NK-92 (cell line): ENCODE results near the gene PCDHB9.
"Not testable (repeated sequence)": the region's sequence is repeated elsewhere in the genome, so short reads cannot be mapped to it uniquely, and the experiment has no call there.

ENCODE experiments used
- DNase-seq: peaks from one replicate; lab custom pipeline; 2025; ENCODE audit not compliant: unreplicated experiment; lab: John Stamatoyannopoulos, UW

PCDHB9 gene

GRCh38 chr5:141184117-141184855, 2.7 kb upstream of the PCDHB9 start:
- DNase-seq = not testable (repeated sequence)

DNA sequence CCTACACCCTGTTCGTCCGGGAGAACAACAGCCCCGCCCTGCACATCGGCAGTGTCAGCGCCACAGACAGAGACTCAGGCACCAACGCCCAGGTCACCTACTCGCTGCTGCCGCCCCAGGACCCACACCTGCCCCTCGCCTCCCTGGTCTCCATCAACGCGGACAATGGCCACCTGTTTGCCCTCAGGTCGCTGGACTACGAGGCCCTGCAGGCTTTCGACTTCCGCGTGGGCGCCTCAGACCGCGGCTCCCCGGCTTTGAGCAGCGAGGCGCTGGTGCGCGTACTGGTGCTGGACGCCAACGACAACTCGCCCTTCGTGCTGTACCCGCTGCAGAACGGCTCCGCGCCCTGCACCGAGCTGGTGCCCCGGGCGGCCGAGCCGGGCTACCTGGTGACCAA, 1.7 kb downstream of the PCDHB9 start:
- not testable (repeated sequence) for DNase-seq

GRCh38 chr5:141189131-141189530, 2.2 kb downstream of the PCDHB9 start:
- DNase-seq = not testable (repeated sequence)

DNA sequence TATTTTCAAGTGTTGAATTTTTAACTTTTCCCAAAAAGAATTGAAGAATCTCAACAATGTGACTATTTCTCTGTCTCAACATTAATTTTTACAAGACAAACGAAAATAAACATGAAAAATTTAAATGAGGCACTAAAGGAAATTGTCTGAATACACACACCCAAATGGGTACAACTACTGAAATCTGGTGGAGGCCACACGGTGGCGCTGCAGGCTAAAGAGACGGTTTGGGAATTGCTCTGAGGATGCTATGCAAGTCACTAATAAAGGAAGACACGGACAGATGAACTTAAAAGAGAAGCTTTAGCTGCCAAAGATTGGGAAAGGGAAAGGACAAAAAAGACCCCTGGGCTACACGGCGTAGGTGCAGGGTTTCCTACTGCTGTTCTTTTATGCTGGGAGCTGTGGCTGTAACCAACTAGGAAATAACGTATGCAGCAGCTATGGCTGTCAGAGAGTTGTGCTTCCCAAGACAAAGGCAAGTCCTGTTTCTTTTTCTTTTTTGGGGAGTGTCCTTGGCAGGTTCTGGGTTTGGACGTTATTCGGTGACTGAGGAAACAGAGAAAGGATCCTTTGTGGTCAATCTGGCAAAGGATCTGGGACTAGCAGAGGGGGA, 5.3 kb downstream of the PCDHB9 start, which contains the start of gene PCDHB10:
Gene PCDHB10, plus strand, starts transcription at position 244 of the 616 bp plus-strand sequence. Its CDS starts 200 bp downstream, at position 444.
- no peak for DNase-seq

GRCh38 chr5:141194332-141194731, 7.4 kb downstream of the PCDHB9 start:
- not testable (repeated sequence) for DNase-seq

DNA sequence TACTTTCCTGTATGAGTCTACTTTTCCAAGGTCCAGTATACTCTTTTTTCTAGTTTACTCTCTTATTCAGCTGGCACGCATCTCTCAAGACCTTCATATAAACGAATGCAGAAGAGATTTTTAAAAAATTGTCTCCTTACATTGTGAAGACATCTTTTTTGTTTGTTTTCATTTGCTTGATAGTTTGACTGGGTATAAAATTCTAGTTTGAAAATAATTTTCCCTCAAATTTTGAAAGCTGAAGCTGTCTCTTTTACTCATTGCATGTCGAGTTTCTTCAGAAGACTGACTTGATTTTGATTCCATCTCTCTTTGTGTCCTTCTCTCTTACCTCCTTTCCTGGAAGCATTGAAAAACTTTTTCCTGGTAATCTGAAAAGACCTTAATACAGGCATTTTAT, 9.4 kb downstream of the PCDHB9 start:
- no peak for DNase-seq

GRCh38 chr5:141199359-141200235, 12.6 kb downstream of the PCDHB9 start, which contains the start of gene PCDHB11:
PCDHB11 (plus strand) TSS chr5:141199627; CDS start chr5:141199775, 148 bp downstream.
- DNase-seq = no peak

DNA sequence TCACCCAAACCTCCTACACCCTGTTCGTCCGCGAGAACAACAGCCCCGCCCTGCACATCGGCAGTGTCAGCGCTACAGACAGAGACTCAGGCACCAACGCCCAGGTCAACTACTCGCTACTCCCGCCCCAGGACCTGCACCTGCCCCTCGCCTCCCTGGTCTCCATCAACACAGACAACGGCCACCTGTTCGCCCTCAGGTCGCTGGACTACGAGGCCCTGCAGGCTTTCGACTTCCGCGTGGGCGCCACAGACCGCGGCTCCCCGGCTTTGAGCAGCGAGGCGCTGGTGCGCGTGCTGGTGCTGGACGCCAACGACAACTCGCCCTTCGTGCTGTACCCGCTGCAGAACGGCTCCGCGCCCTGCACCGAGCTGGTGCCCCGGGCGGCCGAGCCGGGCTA, 14.2 kb downstream of the PCDHB9 start:
- DNase-seq = not testable (repeated sequence)

DNA sequence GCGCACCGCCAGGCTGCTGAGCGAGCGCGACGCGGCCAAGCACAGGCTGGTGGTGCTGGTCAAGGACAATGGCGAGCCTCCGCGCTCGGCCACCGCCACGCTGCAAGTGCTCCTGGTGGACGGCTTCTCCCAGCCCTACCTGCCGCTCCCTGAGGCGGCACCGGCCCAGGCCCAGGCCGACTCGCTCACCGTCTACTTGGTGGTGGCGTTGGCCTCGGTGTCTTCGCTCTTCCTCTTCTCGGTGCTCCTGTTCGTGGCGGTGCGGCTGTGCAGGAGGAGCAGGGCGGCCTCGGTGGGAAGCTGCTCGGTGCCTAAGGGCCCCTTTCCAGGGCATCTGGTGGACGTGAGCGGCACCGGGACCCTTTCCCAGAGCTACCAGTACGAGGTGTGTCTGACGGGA, 14.7 kb downstream of the PCDHB9 start:
- not testable (repeated sequence) for DNase-seq

GRCh38 chr5:141208478-141208877, 21.5 kb downstream of the PCDHB9 start, which contains the start of gene PCDHB12:
PCDHB12 (plus strand) TSS chr5:141208719; CDS start chr5:141208908, 189 bp downstream.
- no peak for DNase-seq

- DNase-seq = not testable (repeated sequence)
These were observed 23.3 kb downstream of the PCDHB9 start for GRCh38 chr5:141210281-141210680.

- DNase-seq = not testable (repeated sequence)
These were observed 23.9 kb downstream of the PCDHB9 start for GRCh38 chr5:141210849-141211248.

GRCh38 chr5:141213656-141214339, 26.8 kb downstream of the PCDHB9 start, which contains the start of gene PCDHB13:
PCDHB13 (plus strand) TSS chr5:141213919; CDS start chr5:141214124, 205 bp downstream.
- DNase-seq = not testable (repeated sequence)

DNA sequence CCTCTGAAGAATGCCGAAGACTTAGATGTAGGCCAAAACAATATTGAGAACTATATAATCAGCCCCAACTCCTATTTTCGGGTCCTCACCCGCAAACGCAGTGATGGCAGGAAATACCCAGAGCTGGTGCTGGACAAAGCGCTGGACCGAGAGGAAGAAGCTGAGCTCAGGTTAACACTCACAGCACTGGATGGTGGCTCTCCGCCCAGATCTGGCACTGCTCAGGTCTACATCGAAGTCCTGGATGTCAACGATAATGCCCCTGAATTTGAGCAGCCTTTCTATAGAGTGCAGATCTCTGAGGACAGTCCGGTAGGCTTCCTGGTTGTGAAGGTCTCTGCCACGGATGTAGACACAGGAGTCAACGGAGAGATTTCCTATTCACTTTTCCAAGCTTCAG, 27.6 kb downstream of the PCDHB9 start:
- not testable (repeated sequence) for DNase-seq

- not testable (repeated sequence) for DNase-seq
These were observed 28.5 kb downstream of the PCDHB9 start for GRCh38 chr5:141215504-141215903.

- not testable (repeated sequence) for DNase-seq
These were observed 29.1 kb downstream of the PCDHB9 start for GRCh38 chr5:141216035-141216434.

GRCh38 chr5:141223112-141223783, 36.3 kb downstream of the PCDHB9 start, which contains the start of gene PCDHB14:
PCDHB14 (plus strand) TSS chr5:141223343; CDS start chr5:141223506, 163 bp downstream.
- no peak for DNase-seq

- DNase-seq = not testable (repeated sequence)
These were observed 37.9 kb downstream of the PCDHB9 start for GRCh38 chr5:141224844-141225243.

- not testable (repeated sequence) for DNase-seq
These were observed 38.5 kb downstream of the PCDHB9 start for GRCh38 chr5:141225421-141225820.
